Lower leg skin (tissue), 3 donors: ENCODE results near the gene PTPN2.

Experiments used
- CTCF ChIP-seq, 3 donors: fragments of 450-650 bp; IDR thresholded peaks; one replicate each; pipeline ENCODE4 v1.5.1; 2016; ENCODE audit warnings: antibody characterized with exemption in 3 of 3, mild to moderate bottlenecking in 3 of 3, moderate library complexity in 2 of 3
- POLR2A ChIP-seq, 2 donors: fragments of 450-650 bp; IDR thresholded peaks; one replicate each; pipeline ENCODE4 v1.6.1; 2016 to 2017; ENCODE audit warnings: antibody characterized with exemption in 2 of 2, mild to moderate bottlenecking in 1 of 2, moderate library complexity in 1 of 2

GRCh38 chr18:12843420-12844350 is 40.4 kb downstream of the PTPN2 start:
- TF ChIP-seq CTCF (IDR thresholded peaks at IDR 0.05) (no peak), POLR2A (IDR thresholded peaks at IDR 0.05) (no peak)
